Uterus (tissue), 4 donors: Measurements from ENCODE around the gene CISH. TPM values are rescaled to one million over a fixed set of nuclear protein-coding genes. Genes with fewer than 3 reads are reported as not detected.

Experiments used
- DNase-seq, 2 donors: peaks; one replicate each; pipeline ENCODE4 v3.0.0-alpha.2; 2019 to 2020
- H3K27ac ChIP-seq, 2 donors: fragments of 200-600 bp; sonication (generic); 1 replicate in 1 of 2; 2 replicates in 1 of 2; pipeline ENCODE4 v1.5.1; 2016 to 2018
- H3K27me3 ChIP-seq, 2 donors: fragments of 200-600 bp; sonication (generic); one replicate each; pipeline ENCODE4 v1.5.1; 2018 to 2019; ENCODE audit warnings: control low read depth in 1 of 2
- H3K36me3 ChIP-seq, 2 donors: fragments of 200-600 bp; sonication (generic); one replicate each; pipeline ENCODE4 v1.5.1; 2019; ENCODE audit warnings: control low read depth in 1 of 2
- H3K4me1 ChIP-seq, 2 donors: fragments of 200-600 bp; sonication (generic); one replicate each; pipeline ENCODE4 v1.5.1; 2018 to 2019; ENCODE audit warnings: control low read depth in 1 of 2
- H3K4me3 ChIP-seq, 2 donors: fragments of 200-600 bp; sonication (generic); 1 replicate in 1 of 2; 2 replicates in 1 of 2; pipeline ENCODE4 v1.5.1; 2018 to 2019; ENCODE audit warnings: mild to moderate bottlenecking in 1 of 2
- H3K9me3 ChIP-seq, 2 donors: fragments of 200-600 bp; sonication (generic); one replicate each; pipeline ENCODE4 v1.5.1; 2019; ENCODE audit warnings: control low read depth in 1 of 2
- POLR2A ChIP-seq, 2 donors: fragments of 450-650 bp; IDR thresholded peaks; one replicate each; pipeline ENCODE4 v1.6.1; 2016; ENCODE audit warnings: antibody characterized with exemption in 2 of 2, mild to moderate bottlenecking in 1 of 2, moderate library complexity in 1 of 2
- intact Hi-C: fragments of 100-400 bp; cut with DNase I; formaldehyde crosslinking; loops from one replicate; pipeline ENCODE4 v1.15.1; 2023; ENCODE audit warnings: low total_unique reads
- total RNA-seq, 4 donors: library from RNA; depleted of rRNA in 3 of 4; stranded (reverse); fragments of >200 nt in 3 of 4; gene quantifications; one replicate each; pipeline versions ENCODE4 v1.1.0 to v1.2.4, GENCODE V29; 2014 to 2023
- TF ChIP-seq, protein P1 (sequence below), 4 experiments: fragments of 200-600 bp in 2 of 4; fragments of 450-650 bp in 2 of 4; sonication (generic) in 2 of 4; IDR thresholded peaks; one replicate each; pipeline ENCODE4 v1.5.1; 2016 to 2019; ENCODE audit warnings: antibody characterized with exemption in 4 of 4, mild to moderate bottlenecking in 2 of 4, moderate library complexity in 1 of 4
- donor health status: DM: yes; HTN: yes; CAD: no.

CISH gene
- total RNA-seq, 4 donors from 2014 or later: 2.1 to 12.3 (median 5.6) TPM; not detected in 1

DNA sequence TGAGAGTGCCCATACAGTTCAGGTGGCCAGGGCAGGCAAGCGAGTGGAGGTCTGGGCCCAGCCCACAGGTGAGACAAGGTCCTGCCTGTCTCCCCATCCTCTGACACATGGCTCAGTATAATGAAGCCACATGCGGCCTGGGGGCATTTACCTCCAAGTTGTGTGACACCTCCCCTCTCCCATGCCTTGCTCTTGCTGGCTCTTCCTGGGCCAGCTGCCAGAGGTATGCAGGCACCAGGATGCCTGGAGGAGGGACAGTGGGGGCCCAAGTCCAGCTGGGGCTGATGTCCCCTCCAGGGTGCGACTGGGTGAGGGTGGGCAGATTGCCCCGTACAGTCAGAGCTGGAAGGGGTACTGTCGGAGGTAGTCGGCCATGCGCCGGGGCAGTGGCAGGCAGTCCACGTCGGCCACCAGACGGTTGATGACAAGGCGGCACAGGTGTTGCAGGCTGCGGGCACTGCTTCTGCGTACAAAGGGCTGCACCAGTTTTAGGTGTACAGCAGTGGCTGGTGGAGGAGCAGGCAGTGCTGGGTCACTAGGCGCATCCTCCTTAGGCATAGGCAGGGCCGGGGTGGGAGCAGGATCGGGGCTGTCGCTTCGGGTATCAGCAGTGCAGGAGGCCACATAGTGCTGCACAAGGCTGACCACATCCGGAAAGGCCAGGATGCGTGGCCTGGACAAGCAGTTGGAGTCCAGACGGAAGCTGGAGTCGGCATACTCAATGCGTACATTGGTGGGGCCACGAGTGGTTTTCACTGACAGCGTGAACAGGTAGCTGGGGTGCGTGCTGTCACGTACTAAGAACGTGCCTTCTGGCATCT lies 4.1 kb downstream of the CISH start:
- no peaks in the 10 kb centered on the region for H3K9me3 ChIP-seq
- H3K4me3 ChIP-seq: no peak overlapping the region
- no peak overlapping the region for H3K27ac ChIP-seq
- H3K36me3 ChIP-seq: no peaks in the 10 kb centered on the region
- intact Hi-C loops: no loop called here
- no peaks in the 10 kb centered on the region for H3K27me3 ChIP-seq
- no peak for DNase-seq
- no peak for TF ChIP-seq POLR2A (IDR thresholded peaks at IDR 0.05)
- TF ChIP-seq, protein P1, sequence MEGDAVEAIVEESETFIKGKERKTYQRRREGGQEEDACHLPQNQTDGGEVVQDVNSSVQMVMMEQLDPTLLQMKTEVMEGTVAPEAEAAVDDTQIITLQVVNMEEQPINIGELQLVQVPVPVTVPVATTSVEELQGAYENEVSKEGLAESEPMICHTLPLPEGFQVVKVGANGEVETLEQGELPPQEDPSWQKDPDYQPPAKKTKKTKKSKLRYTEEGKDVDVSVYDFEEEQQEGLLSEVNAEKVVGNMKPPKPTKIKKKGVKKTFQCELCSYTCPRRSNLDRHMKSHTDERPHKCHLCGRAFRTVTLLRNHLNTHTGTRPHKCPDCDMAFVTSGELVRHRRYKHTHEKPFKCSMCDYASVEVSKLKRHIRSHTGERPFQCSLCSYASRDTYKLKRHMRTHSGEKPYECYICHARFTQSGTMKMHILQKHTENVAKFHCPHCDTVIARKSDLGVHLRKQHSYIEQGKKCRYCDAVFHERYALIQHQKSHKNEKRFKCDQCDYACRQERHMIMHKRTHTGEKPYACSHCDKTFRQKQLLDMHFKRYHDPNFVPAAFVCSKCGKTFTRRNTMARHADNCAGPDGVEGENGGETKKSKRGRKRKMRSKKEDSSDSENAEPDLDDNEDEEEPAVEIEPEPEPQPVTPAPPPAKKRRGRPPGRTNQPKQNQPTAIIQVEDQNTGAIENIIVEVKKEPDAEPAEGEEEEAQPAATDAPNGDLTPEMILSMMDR (IDR thresholded peaks at IDR 0.05): no peak
- H3K4me1 ChIP-seq: peaks cover 15 to 34% of the 10 kb centered on the region in 2 donors

DNA sequence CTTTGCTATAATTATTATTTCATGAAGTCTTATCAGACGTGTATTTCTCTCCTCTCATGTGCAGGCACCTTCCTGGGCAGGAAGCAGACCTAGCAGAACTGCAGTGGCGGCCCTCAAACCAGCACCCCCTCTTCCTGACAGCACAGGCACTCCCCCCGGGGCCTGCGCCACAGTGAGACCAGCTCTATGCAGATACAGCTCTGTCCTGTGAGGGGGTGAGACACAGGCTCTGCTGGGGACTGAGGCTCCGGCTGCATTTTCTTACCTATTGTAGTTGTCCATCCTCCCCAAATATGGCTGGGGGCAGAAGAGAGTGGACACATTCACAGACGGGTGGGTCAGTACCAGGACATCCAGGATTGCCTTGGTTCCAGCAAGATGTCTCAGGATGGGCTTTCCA lies 5.0 kb downstream of the CISH start:
- peak overlapping the region in 1 of 2 donors; percentile 96 for H3K27ac ChIP-seq
- H3K27me3 ChIP-seq: no peaks in the 10 kb centered on the region
- no peak for TF ChIP-seq POLR2A (IDR thresholded peaks at IDR 0.05)
- TF ChIP-seq, protein P1 (IDR thresholded peaks at IDR 0.05): no peak
- intact Hi-C loops: no loop called here
- peaks cover 15 to 39% of the 10 kb centered on the region in 2 donors for H3K4me1 ChIP-seq
- H3K4me3 ChIP-seq: no peak overlapping the region
- no peak for DNase-seq
- no peaks in the 10 kb centered on the region for H3K36me3 ChIP-seq
- no peaks in the 10 kb centered on the region for H3K9me3 ChIP-seq

DNA sequence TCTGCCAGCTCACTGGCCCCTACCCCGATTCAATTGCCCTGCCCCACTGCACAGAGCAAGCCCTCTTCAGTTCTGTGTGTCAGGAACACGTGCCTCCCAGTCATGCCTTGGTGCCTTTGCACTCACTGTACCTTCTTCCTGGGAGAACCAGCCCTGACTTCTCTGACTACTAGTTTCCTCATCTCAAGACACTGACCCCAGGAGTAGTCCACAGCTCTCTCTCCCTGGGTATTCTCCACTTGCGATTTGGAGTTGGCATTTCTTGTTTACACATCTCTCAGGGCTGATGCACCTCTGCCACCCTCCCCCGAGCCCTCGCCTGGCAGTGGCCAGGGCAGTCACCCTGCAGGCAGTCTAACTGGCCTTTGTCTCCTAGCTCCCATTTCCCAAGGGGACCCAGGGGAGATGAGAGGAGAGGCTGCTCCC lies 5.7 kb downstream of the CISH start:
- Histone ChIP-seq H3K36me3 (no peaks in the 10 kb centered on the region), H3K4me1 (peaks cover 15 to 40% of the 10 kb centered on the region in 2 donors), H3K27me3 (no peaks in the 10 kb centered on the region), H3K4me3 (no peak overlapping the region), H3K27ac (peak overlapping the region; percentile 94 to 96), H3K9me3 (no peaks in the 10 kb centered on the region)
- no peak for DNase-seq
- TF ChIP-seq, protein P1 (IDR thresholded peaks at IDR 0.05): no peak
- no peak for TF ChIP-seq POLR2A (IDR thresholded peaks at IDR 0.05)
- intact Hi-C loops: no loop called here

DNA sequence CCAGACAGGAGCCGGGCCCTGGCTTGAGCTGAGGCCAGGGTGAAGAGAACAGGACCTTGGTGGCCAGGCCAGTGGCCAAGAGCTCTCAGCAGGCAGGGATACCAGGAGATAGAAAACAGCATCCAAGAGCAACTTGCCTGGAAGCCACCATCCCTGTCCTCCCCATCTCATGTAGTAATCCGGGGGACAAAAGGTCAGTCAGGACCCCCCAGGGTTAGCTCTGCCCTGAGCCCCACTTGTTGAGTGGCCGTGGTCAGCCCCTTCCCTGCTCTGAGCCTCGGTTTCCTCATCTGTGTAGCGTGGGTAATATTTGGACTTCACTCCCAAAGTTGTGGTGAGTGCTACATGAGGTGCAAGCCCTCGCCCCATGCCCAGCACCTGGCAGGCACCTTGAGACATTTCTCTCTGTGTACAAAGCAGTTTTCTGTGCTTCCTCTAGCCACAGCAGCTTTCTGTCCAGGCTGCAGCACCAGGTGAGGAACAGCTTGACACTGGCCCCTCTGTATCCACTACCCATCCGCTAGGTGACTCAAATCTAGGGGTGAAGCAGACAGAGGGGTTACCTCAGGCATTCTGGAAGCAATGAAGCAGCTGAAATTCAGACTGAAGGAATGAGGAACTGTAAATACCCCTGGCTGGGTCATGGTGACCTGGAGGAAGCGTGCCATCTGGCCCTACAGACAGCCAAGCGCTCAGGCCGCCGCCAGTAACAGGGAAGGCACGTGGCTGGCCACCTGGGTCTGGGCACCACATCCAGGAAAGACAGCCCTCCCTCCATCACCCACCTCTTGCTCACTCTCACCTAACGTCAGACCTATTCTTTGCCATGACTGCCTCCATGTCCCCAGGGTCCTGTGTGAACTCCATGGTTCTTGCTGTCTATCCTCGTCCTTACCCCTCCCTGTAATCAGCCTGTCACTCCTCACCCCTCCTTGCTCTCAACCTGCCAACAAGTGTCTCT lies 6.7 kb downstream of the CISH start:
- peak overlapping the region; percentile 94 to 96 for H3K27ac ChIP-seq
- no peak overlapping the region for H3K4me3 ChIP-seq
- DNase-seq: peak; percentile 88 to 91
- TF ChIP-seq, protein P1 (IDR thresholded peaks at IDR 0.05): no peak
- peak in 1 of 2 donors; percentile 9 for TF ChIP-seq POLR2A (IDR thresholded peaks at IDR 0.05)
- H3K4me1 ChIP-seq: peaks cover 25 to 43% of the 10 kb centered on the region in 2 donors
- no peaks in the 10 kb centered on the region for H3K9me3 ChIP-seq
- H3K27me3 ChIP-seq: no peaks in the 10 kb centered on the region
- intact Hi-C loops: no loop called here
- H3K36me3 ChIP-seq: no peaks in the 10 kb centered on the region
